Fibroblast of lung (primary cell): ENCODE measurements around the gene TRPM7.

Source experiments
- EZH2 ChIP-seq: IDR thresholded peaks from 2 replicates; pipeline ENCODE4 v1.5.1; 2012; ENCODE audit warnings: low read length, control low read depth, mild to moderate bottlenecking; ENCODE audit errors: missing control alignments
- TF ChIP-seq, protein P1 (sequence below), 2 donors: IDR thresholded peaks in 1 of 2; conservative IDR thresholded peaks in 1 of 2; 1 replicate in 1 of 2; 2 replicates in 1 of 2; pipeline ENCODE4 v1.5.1; 2011 to 2012; ENCODE audit warnings: low read length in 2 of 2, control low read depth in 1 of 2, inconsistent platforms in 1 of 2, low read depth in 1 of 2, mild to moderate bottlenecking in 1 of 2

DNA sequence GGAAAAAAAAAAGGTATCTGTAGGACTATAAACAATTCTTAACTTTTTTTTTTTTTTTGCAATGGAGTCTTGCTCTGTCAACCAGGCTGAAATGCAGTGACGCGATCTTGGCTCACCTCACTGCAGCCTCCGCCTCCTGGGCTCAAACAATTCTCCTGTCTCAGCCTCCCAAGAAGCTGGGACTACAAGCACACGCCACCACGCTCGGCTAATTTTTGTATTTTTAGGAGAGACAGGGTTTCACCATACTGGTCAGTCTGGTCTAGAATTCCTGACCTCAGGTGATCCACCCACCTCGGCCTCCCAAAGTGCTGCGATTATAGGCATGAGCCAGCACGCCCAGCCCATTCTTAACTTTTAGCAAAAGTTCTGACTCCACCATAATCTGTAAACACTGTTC is 50.5 kb downstream of the TRPM7 start:
- TF ChIP-seq, protein P1, sequence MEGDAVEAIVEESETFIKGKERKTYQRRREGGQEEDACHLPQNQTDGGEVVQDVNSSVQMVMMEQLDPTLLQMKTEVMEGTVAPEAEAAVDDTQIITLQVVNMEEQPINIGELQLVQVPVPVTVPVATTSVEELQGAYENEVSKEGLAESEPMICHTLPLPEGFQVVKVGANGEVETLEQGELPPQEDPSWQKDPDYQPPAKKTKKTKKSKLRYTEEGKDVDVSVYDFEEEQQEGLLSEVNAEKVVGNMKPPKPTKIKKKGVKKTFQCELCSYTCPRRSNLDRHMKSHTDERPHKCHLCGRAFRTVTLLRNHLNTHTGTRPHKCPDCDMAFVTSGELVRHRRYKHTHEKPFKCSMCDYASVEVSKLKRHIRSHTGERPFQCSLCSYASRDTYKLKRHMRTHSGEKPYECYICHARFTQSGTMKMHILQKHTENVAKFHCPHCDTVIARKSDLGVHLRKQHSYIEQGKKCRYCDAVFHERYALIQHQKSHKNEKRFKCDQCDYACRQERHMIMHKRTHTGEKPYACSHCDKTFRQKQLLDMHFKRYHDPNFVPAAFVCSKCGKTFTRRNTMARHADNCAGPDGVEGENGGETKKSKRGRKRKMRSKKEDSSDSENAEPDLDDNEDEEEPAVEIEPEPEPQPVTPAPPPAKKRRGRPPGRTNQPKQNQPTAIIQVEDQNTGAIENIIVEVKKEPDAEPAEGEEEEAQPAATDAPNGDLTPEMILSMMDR (conservative IDR thresholded peaks at IDR 0.05 in 1 of 2, IDR thresholded peaks at IDR 0.05 in 1 of 2; ENCODE audit: low read depth in 1 of 2, low read length in 2 of 2) = no peak
- no peak for TF ChIP-seq EZH2
